IMR-90 (cell line): ENCODE data around the gene HOXB1. TPM values are rescaled to one million over a fixed set of nuclear protein-coding genes. Genes with fewer than 3 reads are reported as not detected.
A peak's percentile ranks its signal among the peaks of the same experiment; 100 is the strongest.

ENCODE experiments used
- ATAC-seq: fragments of 200-7000 bp; cut with Tn5 transposase; 2 replicates; pipeline ENCODE4 v1.9.1; 2020; ENCODE audit warnings: low read depth, mild to moderate bottlenecking, moderate library complexity
- BruUV-seq: library from RNA; stranded (reverse); fragments of 400-500 nt; replicated peaks from 2 replicates; lab custom pipeline; 2021; lab: Mats Ljungman, UMichigan
- CTCF ChIA-PET: fragments of 300-600 bp; formaldehyde crosslinking; extraction: SDS; loops from one replicate; lab custom pipeline; 2021; ENCODE audit warnings: antibody characterized with exemption; lab: Yijun Ruan, JAX
- POLR2A ChIA-PET: fragments of 300-600 bp; sonication (Branson Sonifier 250); formaldehyde crosslinking; loops from one replicate; lab custom pipeline; 2022; ENCODE audit warnings: antibody characterized with exemption; ENCODE audit not compliant: unreplicated experiment; lab: Charles Lee
- DNase-seq: peaks from one replicate; pipeline ENCODE4 v3.0.0; 2013
- H2AFZ ChIP-seq: replicated peaks from 2 replicates; pipeline ENCODE3; 2013; ENCODE audit warnings: low read length, mild to moderate bottlenecking; ENCODE audit not compliant: poor library complexity
- H2AK5ac ChIP-seq: 2 replicates; pipeline ENCODE4 v1.6.1; 2013; ENCODE audit warnings: low read depth, low read length, inconsistent platforms
- H2AK9ac ChIP-seq: replicated peaks from 2 replicates; pipeline ENCODE3; 2013; ENCODE audit warnings: mild to moderate bottlenecking, low read depth, low read length, moderate library complexity; ENCODE audit not compliant: poor library complexity
- H2BK120ac ChIP-seq: 2 replicates; pipeline ENCODE4 v1.6.1; 2013; ENCODE audit warnings: low read depth, low read length, inconsistent platforms
- H2BK15ac ChIP-seq: 3 replicates; pipeline ENCODE4 v1.6.1; 2013; ENCODE audit warnings: low read depth, low read length, inconsistent platforms
- H2BK20ac ChIP-seq: 2 replicates; pipeline ENCODE4 v1.6.1; 2013; ENCODE audit warnings: low read depth, mild to moderate bottlenecking, inconsistent platforms, low read length, moderate library complexity
- H2BK5ac ChIP-seq: 2 replicates; pipeline ENCODE4 v1.6.1; 2013; ENCODE audit warnings: mild to moderate bottlenecking, low read depth, low read length, inconsistent platforms; ENCODE audit not compliant: poor library complexity, severe bottlenecking
- H3K14ac ChIP-seq: replicated peaks from 2 replicates; pipeline ENCODE4 v1.6.1; 2013; ENCODE audit warnings: low read depth, low read length, inconsistent platforms
- H3K18ac ChIP-seq: 2 replicates; pipeline ENCODE4 v1.6.1; 2013; ENCODE audit warnings: low read depth, low read length, control low read depth
- H3K23ac ChIP-seq: 2 replicates; pipeline ENCODE4 v1.6.1; 2013; ENCODE audit warnings: low read depth, low read length, inconsistent platforms
- H3K27ac ChIP-seq: 2 replicates; pipeline ENCODE4 v1.5.1; 2013; ENCODE audit warnings: mild to moderate bottlenecking, control low read depth, low read length; ENCODE audit not compliant: insufficient read depth
- H3K27me3 ChIP-seq: 2 replicates; pipeline ENCODE4 v1.6.1; 2013; ENCODE audit warnings: low read length; ENCODE audit not compliant: control insufficient read depth, insufficient read depth
- H3K36me3 ChIP-seq: 2 replicates; pipeline ENCODE4 v1.6.1; 2013; ENCODE audit warnings: low read length, mixed read lengths; ENCODE audit not compliant: control insufficient read depth, insufficient read depth
- H3K4ac ChIP-seq: 2 replicates; pipeline ENCODE4 v1.6.1; 2013; ENCODE audit warnings: low read depth, low read length, inconsistent platforms
- H3K4me1 ChIP-seq: 2 replicates; pipeline ENCODE4 v1.6.1; 2013; ENCODE audit warnings: low read length, mixed read lengths; ENCODE audit not compliant: control insufficient read depth, insufficient read depth
- H3K4me2 ChIP-seq: 2 replicates; pipeline ENCODE4 v1.6.1; 2013; ENCODE audit warnings: low read depth, mild to moderate bottlenecking, control low read depth, low read length, moderate library complexity
- H3K4me3 ChIP-seq: 2 replicates; pipeline ENCODE4 v1.5.1; 2013; ENCODE audit warnings: low read depth, mild to moderate bottlenecking, control low read depth, low read length, moderate library complexity; ENCODE audit not compliant: insufficient read depth
- H3K56ac ChIP-seq: 2 replicates; pipeline ENCODE4 v1.6.1; 2013; ENCODE audit warnings: low read length, inconsistent platforms; ENCODE audit not compliant: insufficient read depth; ENCODE audit errors: extremely low read depth
- H3K79me1 ChIP-seq, 2 experiments: 2 replicates each; pipeline ENCODE4 v1.6.1; 2013; ENCODE audit warnings: low read length in 2 of 2, inconsistent platforms in 1 of 2, low read depth in 1 of 2
- H3K9ac ChIP-seq: 2 replicates; pipeline ENCODE4 v1.6.1; 2013; ENCODE audit warnings: low read depth, low read length, control low read depth
- H3K9me1 ChIP-seq: 2 replicates; pipeline ENCODE4 v1.6.1; 2013; ENCODE audit warnings: low read length, inconsistent platforms; ENCODE audit not compliant: insufficient read depth
- H3K9me3 ChIP-seq: 2 replicates; pipeline ENCODE4 v1.6.1; 2013; ENCODE audit warnings: low read length; ENCODE audit not compliant: control insufficient read depth, insufficient read depth
- H4K20me1 ChIP-seq: 2 replicates; pipeline ENCODE4 v1.6.1; 2013; ENCODE audit warnings: low read length, inconsistent platforms; ENCODE audit not compliant: insufficient read depth
- H4K5ac ChIP-seq: 2 replicates; pipeline ENCODE4 v1.6.1; 2013; ENCODE audit warnings: mild to moderate bottlenecking, low read depth, low read length, control low read depth
- H4K8ac ChIP-seq, 2 experiments: 2 replicates each; pipeline ENCODE4 v1.6.1; 2013; ENCODE audit warnings: low read depth in 2 of 2, low read length in 2 of 2, control low read depth in 1 of 2, inconsistent platforms in 1 of 2
- H4K91ac ChIP-seq: 2 replicates; pipeline ENCODE4 v1.6.1; 2013; ENCODE audit warnings: low read depth, low read length, inconsistent platforms; ENCODE audit not compliant: insufficient read depth
- CEBPB ChIP-seq: IDR thresholded peaks from 2 replicates; pipeline ENCODE4 v1.6.1; 2012; ENCODE audit warnings: low read depth, low read length, improper control_type of control experiment
- CHD1 ChIP-seq: IDR thresholded peaks from 2 replicates; pipeline ENCODE4 v1.6.1; 2012; ENCODE audit warnings: low read depth, low read length, improper control_type of control experiment
- ELK1 ChIP-seq: fragments of 150-350 bp; IDR thresholded peaks from 2 replicates; pipeline ENCODE4 v1.6.1; 2016; ENCODE audit warnings: low read depth, mild to moderate bottlenecking, low read length, moderate library complexity, borderline replicate concordance
- FOS ChIP-seq: fragments of 150-350 bp; IDR thresholded peaks from 2 replicates; pipeline ENCODE4 v1.6.1; 2016; ENCODE audit warnings: low read depth, low read length
- MAFK ChIP-seq: IDR thresholded peaks from 2 replicates; pipeline ENCODE4 v1.6.1; 2012; ENCODE audit warnings: low read depth, low read length, improper control_type of control experiment
- MAZ ChIP-seq: IDR thresholded peaks from 2 replicates; pipeline ENCODE4 v1.6.1; 2012; ENCODE audit warnings: low read depth, mild to moderate bottlenecking, low read length, improper control_type of control experiment, moderate library complexity, borderline replicate concordance
- MXI1 ChIP-seq: IDR thresholded peaks from 2 replicates; pipeline ENCODE4 v1.6.1; 2012; ENCODE audit warnings: low read depth, mild to moderate bottlenecking, low read length, moderate library complexity, borderline replicate concordance
- NFE2L2 ChIP-seq: fragments of 150-350 bp; IDR thresholded peaks from 2 replicates; pipeline ENCODE4 v1.6.1; 2016; ENCODE audit warnings: low read depth, mild to moderate bottlenecking, low read length
- POLR2A ChIP-seq: IDR thresholded peaks from 2 replicates; pipeline ENCODE4 v1.6.1; 2012; ENCODE audit warnings: mild to moderate bottlenecking, low read depth, low read length
- RAD21 ChIP-seq: IDR thresholded peaks from 2 replicates; pipeline ENCODE4 v1.6.1; 2012; ENCODE audit warnings: low read length, improper control_type of control experiment
- RCOR1 ChIP-seq: IDR thresholded peaks from 2 replicates; pipeline ENCODE4 v1.6.1; 2012; ENCODE audit warnings: mild to moderate bottlenecking, low read length, improper control_type of control experiment; ENCODE audit not compliant: insufficient replicate concordance
- RFX5 ChIP-seq: IDR thresholded peaks from 2 replicates; pipeline ENCODE4 v1.8.0; 2012; ENCODE audit warnings: low read depth, mild to moderate bottlenecking, low read length, moderate library complexity
- SMC3 ChIP-seq: fragments of 150-350 bp; IDR thresholded peaks from 2 replicates; pipeline ENCODE4 v1.6.1; 2016; ENCODE audit warnings: low read depth, mild to moderate bottlenecking, antibody characterized with exemption, low read length, moderate library complexity
- WGBS, 2 experiments: methylation state at CpG; one replicate each; pipeline versions ENCODE4 v1.1.5 to v1.1.7; 2013; ENCODE audit warnings: missing lambda C conversion rate in 2 of 2; ENCODE audit not compliant: insufficient read length in 1 of 2; ENCODE audit errors: extremely low coverage in 2 of 2; 5-methylcytosine and 5-hydroxymethylcytosine counted together
- dilution Hi-C: fragments of 300-500 bp; cut with HindIII; formaldehyde crosslinking; loops from one replicate; pipeline ENCODE4 v1.14.3; 2018; ENCODE audit warnings: low sequenced_read_pairs; ENCODE audit not compliant: unreplicated experiment
- in situ Hi-C: fragments of 300-500 bp; cut with MboI; formaldehyde crosslinking; loops from 3 replicates; pipeline ENCODE4 v1.14.3; 2019; ENCODE audit warnings: low sequenced_read_pairs, inconsistent platforms, mixed read lengths
- intact Hi-C: fragments of 100-400 bp; cut with micrococcal nuclease; formaldehyde crosslinking; loops from 2 replicates; pipeline ENCODE4 v1.10.0; 2022
- polyA plus RNA-seq, 3 experiments: library from polyadenylated mRNA; depleted of rRNA; stranded (reverse); fragments of >200 nt; gene quantifications; 2 replicates each; pipeline ENCODE4 v1.2.3, GENCODE V29; 2012; ENCODE audit warnings: low replicate concordance in 1 of 3
- total RNA-seq: library from RNA; depleted of rRNA; stranded (reverse); fragments of >200 nt; gene quantifications from 2 replicates; pipeline ENCODE4 v1.2.3, GENCODE V29; 2012
- TF ChIP-seq, protein P1 (sequence below): conservative IDR thresholded peaks from 2 replicates; pipeline ENCODE4 v1.5.1; 2012; ENCODE audit warnings: mild to moderate bottlenecking, low read depth, low read length, improper control_type of control experiment
- TF ChIP-seq, protein P2 (sequence below): fragments of 150-350 bp; IDR thresholded peaks from 2 replicates; pipeline ENCODE4 v1.6.1; 2017; ENCODE audit warnings: mild to moderate bottlenecking, antibody characterized with exemption, low read length, low read depth

Gene HOXB1
- total and polyA plus RNA-seq, 2 of the 4 experiments (the other 2 are of a cell fraction), result not detected

GRCh38 chr17:48486557-48486956 is 44.3 kb downstream of the HOXB1 start:
- peak; percentile 73 for ATAC-seq
- BruUV-seq, result no TSS peak
- TF ChIP-seq RAD21, result peak; percentile 78
- TF ChIP-seq RCOR1, result no peak
- TF ChIP-seq, protein P1, sequence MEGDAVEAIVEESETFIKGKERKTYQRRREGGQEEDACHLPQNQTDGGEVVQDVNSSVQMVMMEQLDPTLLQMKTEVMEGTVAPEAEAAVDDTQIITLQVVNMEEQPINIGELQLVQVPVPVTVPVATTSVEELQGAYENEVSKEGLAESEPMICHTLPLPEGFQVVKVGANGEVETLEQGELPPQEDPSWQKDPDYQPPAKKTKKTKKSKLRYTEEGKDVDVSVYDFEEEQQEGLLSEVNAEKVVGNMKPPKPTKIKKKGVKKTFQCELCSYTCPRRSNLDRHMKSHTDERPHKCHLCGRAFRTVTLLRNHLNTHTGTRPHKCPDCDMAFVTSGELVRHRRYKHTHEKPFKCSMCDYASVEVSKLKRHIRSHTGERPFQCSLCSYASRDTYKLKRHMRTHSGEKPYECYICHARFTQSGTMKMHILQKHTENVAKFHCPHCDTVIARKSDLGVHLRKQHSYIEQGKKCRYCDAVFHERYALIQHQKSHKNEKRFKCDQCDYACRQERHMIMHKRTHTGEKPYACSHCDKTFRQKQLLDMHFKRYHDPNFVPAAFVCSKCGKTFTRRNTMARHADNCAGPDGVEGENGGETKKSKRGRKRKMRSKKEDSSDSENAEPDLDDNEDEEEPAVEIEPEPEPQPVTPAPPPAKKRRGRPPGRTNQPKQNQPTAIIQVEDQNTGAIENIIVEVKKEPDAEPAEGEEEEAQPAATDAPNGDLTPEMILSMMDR, result peak; percentile 71
- peak; percentile 68 for TF ChIP-seq FOS
- TF ChIP-seq, protein P2, sequence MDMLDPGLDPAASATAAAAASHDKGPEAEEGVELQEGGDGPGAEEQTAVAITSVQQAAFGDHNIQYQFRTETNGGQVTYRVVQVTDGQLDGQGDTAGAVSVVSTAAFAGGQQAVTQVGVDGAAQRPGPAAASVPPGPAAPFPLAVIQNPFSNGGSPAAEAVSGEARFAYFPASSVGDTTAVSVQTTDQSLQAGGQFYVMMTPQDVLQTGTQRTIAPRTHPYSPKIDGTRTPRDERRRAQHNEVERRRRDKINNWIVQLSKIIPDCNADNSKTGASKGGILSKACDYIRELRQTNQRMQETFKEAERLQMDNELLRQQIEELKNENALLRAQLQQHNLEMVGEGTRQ, result peak; percentile 87
- TF ChIP-seq POLR2A, result 0 out of 2 replicates have a peak, but pooled peaks have one; percentile 25
- no peak for TF ChIP-seq MAFK
- peak; percentile 66 for TF ChIP-seq SMC3
- TF ChIP-seq RFX5, result no peak
- TF ChIP-seq MXI1, result peak; percentile 75
- TF ChIP-seq ELK1, result no peak
- TF ChIP-seq CEBPB, result no peak
- no peak for TF ChIP-seq NFE2L2
- TF ChIP-seq MAZ, result no peak
- no peak for TF ChIP-seq CHD1

More at GRCh38 chr17:48486557-48486956, 44.3 kb downstream of the HOXB1 start:
- peak overlapping the region; percentile 82 for H3K14ac ChIP-seq
- H4K91ac ChIP-seq, result peak overlapping the region; percentile 63
- CTCF ChIA-PET, result interaction anchor here (0.6 to 1.2 kb wide), 7 partner anchors 9 to 135 kb away, joined by 3 to 10 read pairs (median 5); partner anchors contain the start of gene HOXB5
- H3K4me2 ChIP-seq, result peak overlapping the region; percentile 19; the same call in 1 of the 2 replicates
- peak overlapping the region; percentile 41 for H2AFZ ChIP-seq
- H4K20me1 ChIP-seq, result peaks cover 8% of the 10 kb centered on the region; the same call in 1 of the 2 replicates
- H2BK20ac ChIP-seq, result peak overlapping the region; percentile 91
- peak overlapping the region; percentile 69 for H2BK5ac ChIP-seq
- peaks cover 0 to 30% of the 10 kb centered on the region in 2 experiments; a peak in 2 of 4 replicates for H3K79me1 ChIP-seq
- peak overlapping the region; percentile 91 for H2BK120ac ChIP-seq
- H3K23ac ChIP-seq, result peak overlapping the region; percentile 69
- DNase-seq, result peak; percentile 100
- peak overlapping the region; percentile 2; the same call in 1 of the 2 replicates for H3K27ac ChIP-seq
- peak overlapping the region; percentile 91; the same call in 2 of the 3 replicates for H2BK15ac ChIP-seq
- no peak overlapping the region for H3K9ac ChIP-seq
- peak overlapping the region; percentile 85 for H3K4ac ChIP-seq
- in situ Hi-C loops, result no loop called here
- peaks cover 18% of the 10 kb centered on the region for H3K9me1 ChIP-seq
- dilution Hi-C loops, result no loop called here
- H3K56ac ChIP-seq, result peak overlapping the region; percentile 51; the same call in 1 of the 2 replicates
- H3K9me3 ChIP-seq, result no peaks in the 10 kb centered on the region
- H3K27me3 ChIP-seq, result no peaks in the 10 kb centered on the region
- no peak overlapping the region for H3K4me3 ChIP-seq
- H3K18ac ChIP-seq, result peak overlapping the region; percentile 47; the same call in 1 of the 2 replicates
- H3K36me3 ChIP-seq, result no peaks in the 10 kb centered on the region
- H2AK5ac ChIP-seq, result peak overlapping the region; percentile 79
- peaks cover 22% of the 10 kb centered on the region for H3K4me1 ChIP-seq
- intact Hi-C loops, result no loop called here
- H4K5ac ChIP-seq, result no peak overlapping the region
- POLR2A ChIA-PET, result no interaction called here
- WGBS, 2 experiments, result 0% methylated on average over 4 of the region's 5 CpGs; no CpG with 5 or more reads in 1 of the 2 experiments
- H4K8ac ChIP-seq, result peak overlapping the region in 1 of 2 experiments; percentile 75; a peak in 2 of 4 replicates
- peak overlapping the region; percentile 45 for H2AK9ac ChIP-seq
